ENCODE results near the gene ZNF615. TPM values are rescaled to one million over a fixed set of nuclear protein-coding genes. Genes with fewer than 3 reads are reported as not detected.
A peak's percentile ranks its signal among the peaks of the same experiment; 100 is the strongest.
"Not testable (repeated sequence)": the region's sequence is repeated elsewhere in the genome, so short reads cannot be mapped to it uniquely, and the experiment has no call there.

Gene ZNF615
- total and polyA plus RNA-seq, 2 of the 4 experiments (the other 2 are of a cell fraction) = 2.0 to 10.9 TPM

GRCh38 chr19:51965583-51965982 lies 42.4 kb downstream of the ZNF615 start:
- no peak for DNase-seq
- no peak overlapping the region for H2BK5ac ChIP-seq (ENCODE audit: low read depth, low read length, poor library complexity, severe bottlenecking)
- TF ChIP-seq CHD1 (IDR thresholded peaks at IDR 0.05; ENCODE audit: low read depth, low read length) (no peak), CEBPB (IDR thresholded peaks at IDR 0.05; ENCODE audit: low read depth, low read length) (no peak), USF2 (IDR thresholded peaks at IDR 0.05; ENCODE audit: low read depth, low read length) (no peak), MAZ (IDR thresholded peaks at IDR 0.05; ENCODE audit: borderline replicate concordance, low read depth, low read length) (no peak), CTCF (conservative IDR thresholded peaks at IDR 0.05; ENCODE audit: low read depth, low read length) (no peak)
- dilution Hi-C loops (cut with HindIII; ENCODE audit: low sequenced_read_pairs, unreplicated experiment) (no loop called here), intact Hi-C loops (cut with micrococcal nuclease) (no loop called here), in situ Hi-C loops (cut with MboI; ENCODE audit: low sequenced_read_pairs) (no loop called here)
- no peak overlapping the region for H3K27ac ChIP-seq (ENCODE audit: insufficient read depth, low read length)
- WGBS, 2 experiments (ENCODE audit: extremely low coverage in 2 of 2, insufficient read length in 1 of 2) = no CpG with 5 or more reads among the region's 5 CpGs
- no peak overlapping the region for H3K4me2 ChIP-seq (ENCODE audit: low read depth, low read length)
- no peak overlapping the region for H3K56ac ChIP-seq (ENCODE audit: extremely low read depth, insufficient read depth, low read length)
- CTCF ChIA-PET = no interaction called here
- peaks cover 53% of the 10 kb centered on the region for H3K9me3 ChIP-seq (ENCODE audit: control insufficient read depth, insufficient read depth, low read length)
- peaks cover 42% of the 10 kb centered on the region for H3K36me3 ChIP-seq (ENCODE audit: control insufficient read depth, insufficient read depth, low read length)
- H3K4me3 ChIP-seq (ENCODE audit: insufficient read depth, low read depth, low read length) = no peak overlapping the region
- no peak overlapping the region for H2AK9ac ChIP-seq (replicated peaks; ENCODE audit: low read depth, low read length, poor library complexity)
- TSS peak; percentile 51 for BruUV-seq (replicated peaks)
- no peaks in the 10 kb centered on the region for H3K27me3 ChIP-seq (ENCODE audit: control insufficient read depth, insufficient read depth, low read length)
- no peak overlapping the region for H2AFZ ChIP-seq (replicated peaks; ENCODE audit: low read length, poor library complexity)
- H3K4ac ChIP-seq (ENCODE audit: low read depth, low read length) = no peak overlapping the region
- no peaks in the 10 kb centered on the region for H3K4me1 ChIP-seq (ENCODE audit: control insufficient read depth, insufficient read depth, low read length)
- no peak overlapping the region for H4K5ac ChIP-seq (ENCODE audit: low read depth, low read length)
- H3K18ac ChIP-seq (ENCODE audit: low read depth, low read length) = no peak overlapping the region
- no peak overlapping the region for H3K23ac ChIP-seq (ENCODE audit: low read depth, low read length)
- no peak overlapping the region for H2BK15ac ChIP-seq (ENCODE audit: low read depth, low read length)
- no peak for ATAC-seq (ENCODE audit: low read depth)
- no peak overlapping the region for H3K9ac ChIP-seq (ENCODE audit: low read depth, low read length)
- peaks cover 0 to 2% of the 10 kb centered on the region in 2 experiments; a peak in 1 of 4 replicates for H3K79me1 ChIP-seq (ENCODE audit: low read depth in 1 of 2, low read length in 2 of 2)
- H3K14ac ChIP-seq (replicated peaks; ENCODE audit: low read depth, low read length) = no peak overlapping the region
- H4K91ac ChIP-seq (ENCODE audit: insufficient read depth, low read depth, low read length) = no peak overlapping the region
- H2AK5ac ChIP-seq (ENCODE audit: low read depth, low read length) = no peak overlapping the region
- H3K9me1 ChIP-seq (ENCODE audit: insufficient read depth, low read length) = no peaks in the 10 kb centered on the region
- H4K20me1 ChIP-seq (ENCODE audit: insufficient read depth, low read length) = no peaks in the 10 kb centered on the region
- POLR2A ChIA-PET (ENCODE audit: unreplicated experiment) = no interaction called here
- no peak overlapping the region for H2BK20ac ChIP-seq (ENCODE audit: low read depth, low read length)
- no peak overlapping the region for H4K8ac ChIP-seq (ENCODE audit: low read depth in 2 of 2, low read length in 2 of 2)
- no peak overlapping the region for H2BK120ac ChIP-seq (ENCODE audit: low read depth, low read length)

GRCh38 chr19:51960621-51961233 lies 47.3 kb downstream of the ZNF615 start:
- H2BK120ac ChIP-seq (ENCODE audit: low read depth, low read length); H2AK5ac ChIP-seq (ENCODE audit: low read depth, low read length); H2BK5ac ChIP-seq (ENCODE audit: low read depth, low read length, poor library complexity, severe bottlenecking); H3K18ac ChIP-seq (ENCODE audit: low read depth, low read length); ATAC-seq (ENCODE audit: low read depth); DNase-seq; H2AFZ ChIP-seq (replicated peaks; ENCODE audit: low read length, poor library complexity); in situ Hi-C loops (cut with MboI; ENCODE audit: low sequenced_read_pairs); H2BK15ac ChIP-seq (ENCODE audit: low read depth, low read length); H3K4me2 ChIP-seq (ENCODE audit: low read depth, low read length); H4K91ac ChIP-seq (ENCODE audit: insufficient read depth, low read depth, low read length); H3K9ac ChIP-seq (ENCODE audit: low read depth, low read length); H3K23ac ChIP-seq (ENCODE audit: low read depth, low read length); dilution Hi-C loops (cut with HindIII; ENCODE audit: low sequenced_read_pairs, unreplicated experiment); POLR2A ChIA-PET (ENCODE audit: unreplicated experiment); H3K4me3 ChIP-seq (ENCODE audit: insufficient read depth, low read depth, low read length); H3K27ac ChIP-seq (ENCODE audit: insufficient read depth, low read length); H3K56ac ChIP-seq (ENCODE audit: extremely low read depth, insufficient read depth, low read length); H4K5ac ChIP-seq (ENCODE audit: low read depth, low read length); H3K4me1 ChIP-seq (ENCODE audit: control insufficient read depth, insufficient read depth, low read length); H3K4ac ChIP-seq (ENCODE audit: low read depth, low read length); H4K20me1 ChIP-seq (ENCODE audit: insufficient read depth, low read length); H3K9me1 ChIP-seq (ENCODE audit: insufficient read depth, low read length); H2BK20ac ChIP-seq (ENCODE audit: low read depth, low read length); H3K79me1 ChIP-seq (ENCODE audit: low read depth in 1 of 2, low read length in 2 of 2); H3K27me3 ChIP-seq (ENCODE audit: control insufficient read depth, insufficient read depth, low read length); H2AK9ac ChIP-seq (replicated peaks; ENCODE audit: low read depth, low read length, poor library complexity); intact Hi-C loops (cut with micrococcal nuclease); H4K8ac ChIP-seq (ENCODE audit: low read depth in 2 of 2, low read length in 2 of 2); H3K14ac ChIP-seq (replicated peaks; ENCODE audit: low read depth, low read length); BruUV-seq (replicated peaks); CTCF ChIA-PET: not testable (repeated sequence)
- 0% methylated on average over 2 of the region's 7 CpGs; no CpG with 5 or more reads in 1 of the 2 experiments for WGBS, 2 experiments (ENCODE audit: extremely low coverage in 2 of 2, insufficient read length in 1 of 2)
- Histone ChIP-seq H3K9me3 (ENCODE audit: control insufficient read depth, insufficient read depth, low read length) (peaks cover 17% of the 10 kb centered on the region), H3K36me3 (ENCODE audit: control insufficient read depth, insufficient read depth, low read length) (peaks cover 12% of the 10 kb centered on the region)

Data from IMR-90 (cell line).